Breast epithelium (tissue), 4 donors: ENCODE data around the gene RANBP17. TPM values are rescaled to one million over a fixed set of nuclear protein-coding genes. Genes with fewer than 3 reads are reported as not detected.

ENCODE experiments used
- DNase-seq, 2 donors: peaks; one replicate each; pipeline ENCODE4 v3.0.0-alpha.2; 2019; ENCODE audit warnings: low spot score in 2 of 2
- H3K27ac ChIP-seq, 2 donors: fragments of 200-600 bp; sonication (generic) in 1 of 2; one replicate each; pipeline ENCODE4 v1.5.1; 2016 to 2019; ENCODE audit warnings: mild to moderate bottlenecking in 1 of 2
- H3K27me3 ChIP-seq, 2 donors: fragments of 200-600 bp; sonication (generic) in 1 of 2; one replicate each; pipeline versions ENCODE4 v1.5.1 to v1.6.0; 2017 to 2019; ENCODE audit warnings: control low read depth in 1 of 2, mild to moderate bottlenecking in 1 of 2
- H3K36me3 ChIP-seq: fragments of 200-600 bp; one replicate; pipeline ENCODE4 v1.5.1; 2019
- H3K4me1 ChIP-seq, 2 donors: fragments of 200-600 bp; sonication (generic); one replicate each; pipeline ENCODE4 v1.5.1; 2016 to 2019; ENCODE audit warnings: control low read depth in 1 of 2
- H3K4me3 ChIP-seq, 3 donors: fragments of 200-600 bp; sonication (generic); 1 replicate in 2 of 3; 2 replicates in 1 of 3; pipeline ENCODE4 v1.5.1; 2016 to 2019; ENCODE audit warnings: mild to moderate bottlenecking in 3 of 3, moderate library complexity in 2 of 3
- H3K9me3 ChIP-seq, 2 donors: fragments of 200-600 bp; sonication (generic) in 1 of 2; one replicate each; pipeline ENCODE4 v1.5.1; 2016 to 2019; ENCODE audit warnings: control low read depth in 1 of 2
- POLR2A ChIP-seq: fragments of 450-650 bp; IDR thresholded peaks from one replicate; pipeline ENCODE4 v1.6.1; 2016; ENCODE audit warnings: antibody characterized with exemption, mild to moderate bottlenecking, moderate library complexity
- POLR2AphosphoS5 ChIP-seq, 3 donors: sonication (generic); formaldehyde crosslinking; IDR thresholded peaks; one replicate each; pipeline ENCODE4 v1.6.1; 2017; ENCODE audit warnings: antibody characterized with exemption in 3 of 3
- intact Hi-C: fragments of 100-400 bp; cut with DNase I; formaldehyde crosslinking; loops from one replicate; pipeline ENCODE4 v1.15.1; 2023; ENCODE audit warnings: low total_unique reads
- total RNA-seq, 3 donors: library from RNA; depleted of rRNA; stranded (reverse); fragments of >200 nt; gene quantifications; one replicate each; pipeline ENCODE4 v1.1.0, GENCODE V29; 2016
- TF ChIP-seq, protein P1 (sequence below), 3 donors: fragments of 450-650 bp; IDR thresholded peaks; one replicate each; pipeline ENCODE4 v1.5.1; 2016 to 2017; ENCODE audit warnings: antibody characterized with exemption in 3 of 3, mild to moderate bottlenecking in 3 of 3, moderate library complexity in 3 of 3

The RANBP17 gene
- total RNA-seq, 3 donors from 2014 or later, result 6.9 to 28.4 (median 13.4) TPM

- TF ChIP-seq, protein P1, sequence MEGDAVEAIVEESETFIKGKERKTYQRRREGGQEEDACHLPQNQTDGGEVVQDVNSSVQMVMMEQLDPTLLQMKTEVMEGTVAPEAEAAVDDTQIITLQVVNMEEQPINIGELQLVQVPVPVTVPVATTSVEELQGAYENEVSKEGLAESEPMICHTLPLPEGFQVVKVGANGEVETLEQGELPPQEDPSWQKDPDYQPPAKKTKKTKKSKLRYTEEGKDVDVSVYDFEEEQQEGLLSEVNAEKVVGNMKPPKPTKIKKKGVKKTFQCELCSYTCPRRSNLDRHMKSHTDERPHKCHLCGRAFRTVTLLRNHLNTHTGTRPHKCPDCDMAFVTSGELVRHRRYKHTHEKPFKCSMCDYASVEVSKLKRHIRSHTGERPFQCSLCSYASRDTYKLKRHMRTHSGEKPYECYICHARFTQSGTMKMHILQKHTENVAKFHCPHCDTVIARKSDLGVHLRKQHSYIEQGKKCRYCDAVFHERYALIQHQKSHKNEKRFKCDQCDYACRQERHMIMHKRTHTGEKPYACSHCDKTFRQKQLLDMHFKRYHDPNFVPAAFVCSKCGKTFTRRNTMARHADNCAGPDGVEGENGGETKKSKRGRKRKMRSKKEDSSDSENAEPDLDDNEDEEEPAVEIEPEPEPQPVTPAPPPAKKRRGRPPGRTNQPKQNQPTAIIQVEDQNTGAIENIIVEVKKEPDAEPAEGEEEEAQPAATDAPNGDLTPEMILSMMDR (IDR thresholded peaks at IDR 0.05), result no peak
- TF ChIP-seq POLR2AphosphoS5 (IDR thresholded peaks at IDR 0.05) (no peak), POLR2A (no peak)
- Histone ChIP-seq H3K9me3 (no peaks in the 10 kb centered on the region), H3K36me3 (no peaks in the 10 kb centered on the region), H3K4me1 (no peaks in the 10 kb centered on the region), H3K27me3 (peaks cover 0 to 9% of the 10 kb centered on the region in 2 donors), H3K4me3 (no peak overlapping the region), H3K27ac (no peak overlapping the region)
- DNase-seq, result no peak
- intact Hi-C loops, result no loop called here
These were observed 478.7 kb downstream of the RANBP17 start for GRCh38 chr5:171340491-171340890.

GRCh38 chr5:171342362-171343111 is 480.7 kb downstream of the RANBP17 start:
- Histone ChIP-seq H3K9me3 (no peaks in the 10 kb centered on the region), H3K27ac (no peak overlapping the region), H3K4me3 (no peak overlapping the region), H3K4me1 (no peaks in the 10 kb centered on the region), H3K27me3 (peaks cover 0 to 6% of the 10 kb centered on the region in 2 donors), H3K36me3 (no peaks in the 10 kb centered on the region)
- DNase-seq, result no peak
- TF ChIP-seq, protein P1 (IDR thresholded peaks at IDR 0.05), result peak; percentile 12 to 35 (median 33)
- TF ChIP-seq POLR2AphosphoS5 (IDR thresholded peaks at IDR 0.05), result no peak
- intact Hi-C loops, result no loop called here

DNA sequence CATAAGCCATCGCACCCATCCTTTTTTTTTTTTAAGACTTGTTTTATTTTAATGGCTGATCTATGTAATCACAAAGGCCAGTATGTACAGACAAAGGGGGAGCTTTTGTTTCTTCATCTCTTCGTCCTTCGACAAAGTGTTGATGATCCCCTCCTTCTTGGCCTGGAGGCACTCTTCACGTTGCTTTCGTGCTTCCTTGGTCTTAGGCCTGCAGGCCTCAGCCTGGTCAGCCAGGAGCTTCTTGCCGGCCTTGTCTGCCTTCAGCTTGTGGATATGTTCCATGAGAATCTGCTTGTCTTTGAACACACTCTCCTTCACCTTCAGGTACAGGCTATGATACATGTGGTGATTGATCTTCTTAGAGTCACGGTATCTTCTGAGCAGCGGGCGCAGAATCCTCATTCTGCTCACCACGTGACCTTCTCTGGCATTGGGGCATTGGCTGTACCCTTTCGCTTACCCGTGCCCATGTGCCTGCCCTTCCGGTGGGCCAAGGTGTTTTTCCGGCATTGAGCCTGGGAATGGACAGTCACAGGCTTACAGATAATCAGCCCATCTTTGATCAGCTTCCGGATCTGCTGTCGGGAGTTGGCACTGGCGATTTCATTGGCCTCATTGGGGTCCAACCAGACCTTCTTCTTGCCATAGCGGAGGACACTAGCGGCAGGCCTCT is 483.3 kb downstream of the RANBP17 start:
- Histone ChIP-seq H3K27ac (no peak overlapping the region), H3K4me3 (no peak overlapping the region), H3K9me3 (no peaks in the 10 kb centered on the region), H3K4me1 (no peaks in the 10 kb centered on the region), H3K27me3 (no peaks in the 10 kb centered on the region), H3K36me3 (no peaks in the 10 kb centered on the region)
- no peak for TF ChIP-seq POLR2AphosphoS5 (IDR thresholded peaks at IDR 0.05)
- TF ChIP-seq, protein P1 (IDR thresholded peaks at IDR 0.05), result no peak
- TF ChIP-seq POLR2A, result no peak
- DNase-seq, result no peak
- intact Hi-C loops, result no loop called here

Other genes with a start within 250 kb of the RANBP17 start
- 100 to 1,000 TPM in 1 of 3 donors, 10 to 100 TPM in 1, under 1 TPM in 1; 0.32 to 241 (median 52.4) TPM for gene GABRP, start 78.3 kb upstream of the RANBP17 start, total RNA-seq